NCI-H128 (cell line): Measurements from ENCODE around the gene FBXO17.
"Not testable (repeated sequence)": the region's sequence is repeated elsewhere in the genome, so short reads cannot be mapped to it uniquely, and the experiment has no call there.

Experiments
- DNase-seq: peaks from one replicate; lab custom pipeline; 2025; ENCODE audit not compliant: unreplicated experiment; lab: John Stamatoyannopoulos, UW

The FBXO17 gene

DNA sequence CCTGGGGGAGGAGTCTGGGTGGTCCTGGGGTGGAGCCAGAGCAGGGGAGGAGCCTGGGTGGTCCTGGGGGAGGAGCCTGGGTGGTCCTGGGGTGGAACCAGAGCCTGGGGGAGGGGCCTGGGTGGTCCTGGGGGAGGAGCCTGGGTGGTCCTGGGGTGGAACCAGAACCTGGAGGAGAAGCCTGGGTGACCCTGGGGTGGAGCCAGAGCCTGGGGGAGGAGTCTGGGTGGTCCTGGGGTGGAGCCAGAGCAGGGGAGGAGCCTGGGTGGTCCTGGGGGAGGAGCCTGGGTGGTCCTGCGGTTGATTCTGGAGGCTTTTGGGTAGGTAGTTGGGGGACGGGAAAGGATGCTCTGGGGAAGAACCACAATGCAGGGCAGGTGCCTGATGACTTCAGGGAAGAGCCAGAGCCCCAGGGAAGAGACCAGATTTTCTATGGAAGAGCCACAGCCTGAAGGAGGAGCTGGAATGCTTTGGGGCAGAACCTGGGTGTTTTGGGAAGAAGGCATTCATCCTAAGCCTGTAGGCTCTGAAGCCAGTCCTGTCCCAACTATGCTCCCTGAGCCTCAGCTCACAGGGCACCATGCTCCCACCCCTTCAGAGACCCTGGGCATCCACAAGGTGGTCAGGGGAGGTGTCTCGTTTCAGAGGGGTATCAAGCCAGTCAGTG is 29.8 kb downstream of the FBXO17 start:
- no peak for DNase-seq

DNA sequence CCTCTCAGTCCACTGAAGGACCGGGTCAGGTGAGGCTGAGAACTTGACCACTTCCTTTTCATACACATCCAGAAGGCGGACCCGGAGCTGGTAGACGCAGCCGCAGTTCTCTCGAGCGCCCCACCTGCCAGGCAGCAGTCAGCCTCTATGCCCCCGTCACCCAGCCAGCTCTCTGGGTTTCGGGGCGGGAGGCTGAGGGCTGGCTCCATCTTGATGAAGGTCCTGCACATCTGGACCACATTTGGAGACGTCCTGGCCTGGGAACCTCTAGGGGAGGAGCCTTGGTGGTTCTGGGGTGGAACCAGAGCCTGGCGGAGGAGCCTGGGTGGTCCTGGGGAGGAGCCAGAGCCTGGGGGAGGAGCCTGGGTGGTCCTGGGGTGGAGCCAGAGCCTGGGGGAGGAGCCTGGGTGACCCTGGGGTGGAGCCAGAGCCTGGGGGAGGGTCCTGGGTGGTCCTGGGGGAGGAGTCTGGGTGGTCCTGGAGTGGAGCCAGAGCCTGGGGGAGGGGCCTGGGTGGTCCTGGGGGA is 30.5 kb downstream of the FBXO17 start:
- no peak for DNase-seq

DNA sequence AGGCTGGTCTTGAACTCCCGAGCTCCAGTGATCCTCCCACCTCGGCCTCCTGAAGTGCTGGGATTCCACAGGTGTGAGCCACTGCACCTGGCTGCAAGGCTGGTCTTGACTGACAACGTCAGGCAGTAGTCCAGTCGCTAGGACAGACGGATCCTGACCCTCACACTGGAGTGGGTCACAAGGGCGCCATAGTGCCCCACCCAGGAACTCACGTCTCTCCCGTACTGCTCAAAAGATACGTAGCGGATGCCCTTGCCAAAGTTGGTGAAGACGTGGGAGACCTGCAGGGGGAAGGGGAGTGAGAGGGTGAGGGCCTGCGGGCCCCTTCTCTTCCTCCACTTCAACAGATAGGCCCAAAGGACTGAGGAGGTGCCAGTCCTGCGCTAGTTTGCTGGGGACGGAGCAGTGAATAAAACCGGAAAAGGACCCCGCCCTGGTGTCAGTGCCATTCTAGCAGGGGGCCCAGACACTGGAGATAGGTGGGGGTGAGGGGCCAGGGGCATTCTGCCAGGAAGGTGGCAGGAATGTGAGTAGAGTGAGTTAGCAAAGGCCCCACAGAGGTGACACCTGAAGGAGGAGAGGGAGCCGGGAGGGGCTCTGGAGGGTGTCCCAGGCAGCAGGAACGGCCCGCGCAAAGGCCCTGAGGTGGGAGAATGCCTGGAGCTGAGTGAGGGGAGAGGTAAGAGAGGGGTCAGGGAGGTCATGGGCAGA is 32.9 kb downstream of the FBXO17 start:
- DNase-seq: no peak

DNA sequence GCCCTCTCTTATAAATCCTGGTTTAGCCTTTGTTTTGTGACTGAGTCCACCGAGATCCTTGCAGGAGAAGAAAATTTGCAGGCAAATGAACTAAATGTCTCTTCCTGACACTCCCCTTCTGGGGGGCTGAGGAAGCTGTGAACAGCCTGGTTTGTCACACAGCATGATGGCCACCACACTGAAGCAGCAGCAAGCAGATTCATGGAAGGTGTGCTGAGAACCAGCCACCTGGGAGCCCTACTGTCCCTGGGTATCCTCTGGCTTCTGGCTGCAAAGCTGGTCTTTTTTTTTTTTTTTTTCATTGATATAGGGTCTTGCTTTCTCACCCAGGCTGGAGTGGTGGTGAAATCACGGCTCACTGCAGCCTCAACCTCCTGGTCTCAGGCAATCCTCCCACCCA is 33.6 kb downstream of the FBXO17 start:
- no peak for DNase-seq

DNA sequence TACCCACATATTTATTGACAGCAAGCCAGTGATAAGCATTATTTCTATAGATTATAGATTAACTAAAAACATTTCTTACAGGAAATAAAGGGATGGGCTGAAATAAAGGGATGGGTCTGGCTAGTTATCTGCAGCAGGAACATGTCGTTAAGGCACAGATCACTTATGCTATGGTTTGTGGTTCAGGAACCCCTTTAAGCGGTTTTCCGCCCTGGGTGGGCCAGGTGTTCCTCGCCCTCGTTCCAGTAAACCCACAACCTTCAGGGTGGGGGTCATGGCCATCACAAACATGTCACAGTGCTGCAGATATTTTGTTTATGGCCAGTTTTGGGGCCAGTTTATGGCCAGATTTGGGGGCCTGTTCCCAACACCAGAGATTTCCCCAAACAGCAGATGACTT is 34.1 kb downstream of the FBXO17 start:
- DNase-seq: not testable (repeated sequence)

DNA sequence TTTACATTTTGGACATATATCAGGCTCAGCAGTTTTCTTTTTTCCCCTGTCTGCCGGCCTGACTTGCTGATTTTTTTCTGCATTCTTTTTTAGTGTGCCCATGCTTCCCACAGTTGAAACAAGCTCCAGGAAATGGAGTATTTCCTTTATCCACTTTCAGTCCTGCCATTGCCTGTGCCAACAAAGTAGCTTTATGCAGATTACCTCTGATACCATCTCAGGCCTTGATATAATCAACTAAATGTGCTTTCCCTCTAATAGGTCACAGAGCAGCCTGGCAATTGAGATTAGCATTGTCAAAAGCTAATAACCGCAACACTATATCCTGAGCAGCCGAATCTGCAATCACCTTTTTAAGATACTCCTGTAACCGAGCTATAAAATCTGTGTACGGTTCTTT is 35.6 kb downstream of the FBXO17 start:
- no peak for DNase-seq

DNA sequence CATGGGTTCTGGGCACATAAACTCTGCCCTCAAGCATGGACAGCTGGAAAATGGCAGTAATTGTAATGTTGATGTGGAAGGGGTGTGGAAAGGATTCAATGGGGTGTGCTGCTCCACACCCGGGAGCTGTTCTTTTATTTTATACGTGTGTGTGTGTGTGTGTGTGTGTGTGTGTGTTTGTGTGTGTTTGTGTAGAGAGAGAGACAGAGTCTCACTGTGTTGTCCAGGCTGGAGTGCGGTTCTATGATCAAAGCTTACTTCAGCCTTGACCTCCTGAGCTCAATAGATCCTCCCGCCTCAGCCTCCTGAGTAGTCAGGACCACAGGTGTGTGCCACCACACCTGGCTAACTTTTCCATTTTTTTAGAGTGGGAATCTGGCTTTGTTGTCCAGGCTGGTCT is 42.0 kb downstream of the FBXO17 start:
- DNase-seq: no peak

DNA sequence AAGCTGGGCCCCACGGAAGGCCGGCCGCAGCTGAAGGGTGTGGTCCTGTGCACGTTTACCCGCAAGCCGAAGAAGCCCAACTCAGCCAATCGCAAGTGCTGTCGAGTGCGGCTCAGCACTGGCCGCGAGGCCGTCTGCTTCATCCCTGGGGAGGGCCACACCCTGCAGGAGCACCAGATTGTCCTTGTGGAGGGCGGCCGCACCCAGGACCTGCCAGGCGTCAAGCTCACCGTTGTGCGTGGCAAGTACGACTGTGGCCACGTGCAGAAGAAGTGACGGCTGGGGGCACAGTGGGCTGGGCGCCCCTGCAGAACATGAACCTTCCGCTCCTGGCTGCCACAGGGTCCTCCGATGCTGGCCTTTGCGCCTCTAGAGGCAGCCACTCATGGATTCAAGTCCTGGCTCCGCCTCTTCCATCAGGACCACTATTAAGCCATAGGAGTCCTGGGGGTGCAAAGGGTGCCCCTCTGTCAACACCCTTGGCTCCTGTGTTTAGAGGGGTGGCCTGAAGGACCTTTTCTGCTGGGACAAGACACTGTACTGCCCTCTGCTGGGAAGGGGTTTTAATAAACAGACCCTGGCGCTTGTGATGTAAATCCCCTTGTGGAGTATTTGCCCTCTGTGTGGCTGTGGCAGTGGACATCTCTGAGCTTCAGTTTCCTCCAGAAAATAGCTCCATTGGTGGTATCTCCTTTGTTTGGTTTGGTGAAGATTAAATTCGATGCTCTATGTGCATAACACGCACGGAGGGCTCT is 42.9 kb downstream of the FBXO17 start:
- DNase-seq: no peak

DNA sequence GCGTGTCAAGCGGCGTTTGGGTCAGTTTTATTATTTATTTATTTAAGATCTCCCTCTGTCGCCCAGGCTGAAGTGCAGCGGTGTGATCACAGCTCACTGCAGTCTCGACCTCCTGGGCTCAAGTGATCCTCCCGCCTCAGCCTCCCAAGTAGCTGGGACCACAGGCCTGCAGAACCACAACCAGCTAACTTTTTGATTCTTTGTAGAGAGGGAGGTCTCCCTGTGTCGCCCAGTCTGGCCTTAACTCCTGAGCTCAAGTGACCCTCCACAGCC is 44.1 kb downstream of the FBXO17 start:
- no peak for DNase-seq

DNA sequence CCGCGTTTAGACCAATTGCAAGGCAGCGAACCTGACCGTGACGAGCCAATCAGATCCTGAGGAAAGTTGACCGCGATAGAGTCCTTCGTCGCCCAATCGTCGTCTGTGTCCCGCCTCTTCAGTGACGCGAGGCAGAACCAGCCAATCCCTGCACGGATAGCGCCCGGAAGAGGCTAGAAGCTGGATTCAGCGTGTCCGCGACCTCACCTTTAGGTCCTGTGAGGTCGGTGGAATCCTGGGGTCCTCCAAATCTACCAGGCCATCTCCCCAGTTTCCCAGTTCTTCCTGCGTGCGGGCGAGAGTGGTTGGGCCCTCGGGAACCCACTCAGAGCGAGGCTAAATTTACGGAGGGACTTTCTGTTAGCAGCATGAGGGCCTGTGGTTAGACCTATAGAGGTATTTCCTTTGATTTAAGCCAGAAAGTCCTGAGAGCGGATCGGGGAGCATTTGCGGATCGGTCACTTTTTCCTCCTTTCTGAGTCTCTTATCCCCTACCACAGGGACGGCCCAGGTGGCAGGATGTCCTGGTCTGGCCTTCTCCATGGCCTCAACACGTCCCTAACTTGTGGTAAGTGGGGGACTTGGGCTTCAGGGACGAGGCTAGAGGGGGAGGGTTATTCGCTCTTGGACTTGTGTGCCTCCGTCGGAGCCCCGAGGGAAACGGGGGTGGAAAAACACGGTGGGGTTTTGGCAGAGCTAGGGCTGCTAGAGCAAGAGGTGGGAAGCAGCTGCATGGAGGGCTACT is 44.6 kb downstream of the FBXO17 start, which contains the start of gene MRPS12:
Gene MRPS12, plus strand, starts transcription at position 169 of the 745 bp plus-strand sequence. Its CDS starts 351 bp downstream, at position 520.
- DNase-seq: peak; percentile 98

DNA sequence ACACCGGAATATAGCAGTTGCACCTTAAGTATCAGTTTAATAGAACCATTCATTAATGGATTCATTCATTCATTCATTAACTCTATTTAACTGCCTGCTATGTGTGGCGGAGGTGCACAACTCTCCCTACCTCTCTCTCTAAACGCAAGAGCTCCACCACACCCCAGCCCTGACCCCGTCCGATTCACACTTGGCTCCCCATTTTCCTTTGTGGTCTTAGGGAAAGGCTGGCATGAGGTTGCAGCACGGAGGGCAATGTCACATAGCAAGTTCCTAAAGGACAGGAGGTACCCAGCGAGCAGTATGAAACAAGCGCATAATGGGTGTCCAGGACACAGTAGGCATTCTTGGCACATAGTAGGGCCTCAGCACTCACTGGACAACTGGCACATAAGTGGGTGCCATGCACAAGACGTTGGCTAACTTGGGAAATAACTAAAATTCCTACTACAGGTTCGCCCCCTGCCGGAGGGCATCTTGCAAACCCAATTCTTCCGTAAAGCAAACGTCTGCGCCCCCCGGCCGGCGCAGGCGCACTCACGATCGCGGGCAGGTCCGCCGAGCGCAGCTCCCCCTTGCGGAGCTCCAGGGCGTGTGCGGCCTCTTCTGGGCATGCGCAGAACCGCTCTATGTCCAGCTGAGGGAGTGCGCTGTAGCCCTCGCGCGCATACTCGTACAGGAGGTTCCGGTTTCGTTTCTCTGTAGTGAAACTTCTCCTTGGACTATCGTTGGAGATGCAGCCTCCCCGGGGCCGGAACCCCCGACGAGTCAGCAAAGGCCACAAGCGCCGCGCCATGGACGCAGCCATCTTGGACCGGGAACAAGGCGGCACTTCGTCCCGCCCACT is 45.4 kb downstream of the FBXO17 start, which contains the start of gene SARS2:
Gene SARS2, minus strand, starts transcription at position 835 of the 847 bp plus-strand sequence. Its CDS starts 27 bp downstream, at position 808.
- peak; percentile 88 for DNase-seq

DNA sequence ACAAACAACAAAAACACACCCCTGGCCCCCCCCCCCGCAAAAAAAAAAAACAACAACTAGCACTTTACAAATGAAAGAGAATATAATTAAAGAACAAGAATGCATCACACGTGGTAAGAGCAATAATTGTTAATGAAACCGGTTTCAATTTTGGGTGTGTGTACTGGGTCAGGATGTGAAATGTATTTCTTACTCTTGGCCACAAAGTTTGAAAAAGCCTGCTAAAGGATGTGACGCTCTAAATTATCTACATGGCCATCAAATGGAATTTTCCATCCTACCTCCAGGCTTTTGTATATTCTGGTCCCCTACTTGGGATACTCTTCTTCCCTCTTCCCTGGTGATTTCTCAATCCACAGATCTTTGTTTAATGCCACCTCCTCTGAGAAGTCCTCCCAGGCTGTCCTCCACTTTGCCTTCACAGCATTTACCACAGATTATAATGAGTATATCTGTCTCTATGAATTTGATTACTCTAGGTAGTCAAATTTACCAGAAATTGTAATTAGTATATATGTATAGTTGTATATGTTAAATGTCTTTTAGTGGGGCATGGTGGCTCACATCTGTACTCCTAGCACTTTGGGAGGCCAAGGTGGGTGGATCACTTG is 47.0 kb downstream of the FBXO17 start:
- DNase-seq: no peak

DNA sequence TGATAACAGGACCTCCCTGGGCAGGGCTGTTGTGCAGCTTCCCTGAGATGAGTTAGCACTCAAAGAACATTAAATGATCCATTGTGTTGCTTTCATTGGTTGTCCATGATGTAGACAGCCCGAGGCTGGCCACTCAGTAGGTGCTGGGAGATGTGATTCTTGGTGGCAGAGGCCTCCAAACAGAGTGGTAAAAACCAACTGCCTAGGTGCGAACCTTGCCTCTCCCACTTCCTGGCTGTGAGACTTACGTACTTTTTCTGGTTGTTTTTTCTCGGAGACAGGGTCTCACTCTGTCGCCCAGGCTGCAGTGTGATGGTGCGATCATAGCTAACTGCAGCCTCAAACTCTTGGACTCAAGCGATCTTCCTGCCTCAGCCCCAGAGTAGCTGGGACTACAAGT is 51.2 kb downstream of the FBXO17 start:
- DNase-seq: no peak

DNA sequence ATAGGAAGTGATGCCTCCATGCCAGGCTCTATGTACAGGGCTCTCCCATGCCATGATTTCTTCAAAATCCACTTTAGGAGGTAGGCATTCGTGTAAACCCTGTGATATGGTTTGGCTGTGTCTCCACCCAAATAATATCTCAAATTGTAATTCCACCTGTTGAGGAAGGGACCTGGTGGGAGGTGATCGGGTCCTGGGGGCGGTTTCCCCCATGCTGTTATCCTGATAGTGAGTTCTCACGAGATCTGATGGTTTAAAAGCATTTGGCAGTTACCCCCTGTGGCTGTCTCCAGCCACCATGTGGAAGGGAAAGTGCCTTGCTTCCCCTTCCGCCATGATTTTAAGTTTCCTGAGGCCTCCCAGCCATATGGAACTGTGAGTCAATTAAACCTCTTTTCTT is 53.1 kb downstream of the FBXO17 start:
- no peak for DNase-seq

DNA sequence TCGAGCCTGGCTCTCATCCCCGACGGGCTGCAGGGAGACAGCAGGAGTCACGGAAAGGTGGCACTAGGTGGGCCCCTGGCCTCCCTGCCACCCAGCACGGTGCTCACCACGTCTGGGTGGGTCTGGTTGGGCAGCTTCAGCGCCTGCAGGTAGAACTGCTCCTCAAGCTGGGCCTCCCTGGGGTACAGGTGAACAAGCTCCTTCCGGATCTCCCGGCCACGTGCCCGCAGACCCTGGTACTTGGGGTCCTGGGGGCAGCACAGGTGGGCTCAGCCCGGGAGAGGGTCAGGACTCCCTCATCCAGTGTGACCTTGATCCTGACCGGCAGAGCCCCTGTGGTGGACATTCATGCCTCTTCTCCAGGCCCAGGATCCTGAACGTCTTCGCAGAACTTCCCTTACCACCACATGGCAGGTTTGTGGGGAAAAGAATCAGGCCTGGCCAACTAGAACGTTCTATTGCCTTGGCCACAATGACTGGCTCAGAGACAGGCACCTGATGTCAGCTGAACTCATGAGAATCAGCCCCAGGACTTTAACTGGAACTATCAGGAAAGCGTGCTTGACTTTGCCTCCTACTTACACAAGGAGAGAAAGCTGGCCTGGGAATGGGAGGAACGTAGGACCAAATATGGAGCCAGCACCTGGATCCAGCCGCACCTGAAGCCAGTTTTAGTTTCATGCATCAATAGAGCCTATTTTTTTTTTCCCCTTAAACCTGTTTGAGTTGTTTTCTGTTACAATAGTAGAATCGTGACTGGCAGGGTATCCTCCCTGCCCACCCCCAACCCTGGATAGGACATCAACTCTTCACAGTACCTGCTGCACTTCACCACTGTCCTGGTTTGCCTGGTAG is 53.9 kb downstream of the FBXO17 start:
- DNase-seq: no peak

DNA sequence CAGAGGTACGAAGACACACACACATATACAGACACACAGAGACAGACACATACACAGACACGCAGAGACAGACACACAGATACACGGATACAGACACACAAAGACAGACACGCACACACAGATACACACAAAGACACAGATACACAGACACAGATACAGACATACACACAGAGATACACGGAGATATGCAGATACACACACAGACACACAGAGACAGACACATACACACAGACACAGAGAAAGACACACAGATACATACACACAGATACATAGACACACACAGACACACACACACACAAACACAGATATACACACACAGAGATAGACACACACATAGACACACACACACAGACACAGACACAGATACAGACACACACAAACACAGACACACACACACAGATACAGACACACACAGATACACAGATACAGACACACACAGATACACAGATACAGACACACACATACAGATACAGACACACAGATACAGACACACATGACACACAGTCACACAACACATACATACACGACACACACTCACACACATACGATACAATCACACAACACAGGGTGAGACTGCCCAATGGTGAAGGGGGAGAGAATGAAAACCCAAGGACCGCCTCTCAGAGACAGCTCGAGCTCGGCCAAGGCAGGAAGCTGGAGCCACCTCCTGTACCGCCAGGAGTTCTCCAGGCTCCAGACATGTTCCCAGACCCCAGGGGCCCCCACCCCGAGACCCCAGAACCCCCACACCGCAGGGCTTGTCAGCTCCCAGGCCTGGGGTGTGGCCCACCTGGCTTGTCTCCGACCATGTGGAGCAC is 54.7 kb downstream of the FBXO17 start:
- no peak for DNase-seq

DNA sequence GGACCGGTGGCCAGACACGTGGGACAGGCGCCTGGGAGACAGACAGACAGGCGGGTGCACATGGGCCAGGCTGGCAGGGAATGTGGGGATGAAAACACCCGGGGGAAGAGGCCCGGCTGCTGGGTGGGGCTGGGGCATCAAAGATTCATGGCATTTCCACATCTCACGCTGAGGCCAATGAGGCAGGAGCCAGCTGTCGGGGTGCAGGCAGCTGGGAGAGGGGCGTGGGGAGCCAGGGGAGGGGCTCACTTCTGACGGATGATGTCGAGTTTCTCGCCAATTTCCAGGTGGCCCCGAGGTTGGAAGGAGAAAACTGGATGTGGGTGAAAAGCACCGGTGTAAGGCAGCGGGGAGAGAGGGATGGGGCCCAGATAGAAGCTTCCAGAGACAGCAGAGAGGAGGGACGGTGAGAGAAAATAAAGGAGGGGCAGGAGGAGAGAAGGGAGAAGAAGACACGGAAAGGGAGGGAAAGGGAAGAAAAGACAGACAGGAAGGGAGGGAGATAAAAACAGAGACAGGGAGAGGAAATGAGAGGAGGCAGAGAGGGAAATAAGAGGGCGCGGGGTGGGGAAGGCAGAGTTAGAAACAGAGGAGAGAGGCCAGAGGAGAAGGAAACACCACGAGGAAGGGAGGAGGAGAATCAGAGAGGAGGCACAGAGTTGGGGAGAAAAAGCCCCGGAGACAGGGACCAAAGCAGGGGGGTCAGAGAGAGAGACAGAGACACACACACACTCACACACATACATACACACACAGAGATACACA is 55.5 kb downstream of the FBXO17 start:
- DNase-seq: no peak
